Kidney capillary endothelial cell (primary cell): Measurements from ENCODE around the gene GAL3ST2.
"Not testable (repeated sequence)": the region's sequence is repeated elsewhere in the genome, so short reads cannot be mapped to it uniquely, and the experiment has no call there.

ENCODE experiments used
- DNase-seq: peaks from one replicate; pipeline ENCODE4 v3.0.0-alpha.2; 2018; ENCODE audit warnings: low spot score

Gene GAL3ST2

DNA sequence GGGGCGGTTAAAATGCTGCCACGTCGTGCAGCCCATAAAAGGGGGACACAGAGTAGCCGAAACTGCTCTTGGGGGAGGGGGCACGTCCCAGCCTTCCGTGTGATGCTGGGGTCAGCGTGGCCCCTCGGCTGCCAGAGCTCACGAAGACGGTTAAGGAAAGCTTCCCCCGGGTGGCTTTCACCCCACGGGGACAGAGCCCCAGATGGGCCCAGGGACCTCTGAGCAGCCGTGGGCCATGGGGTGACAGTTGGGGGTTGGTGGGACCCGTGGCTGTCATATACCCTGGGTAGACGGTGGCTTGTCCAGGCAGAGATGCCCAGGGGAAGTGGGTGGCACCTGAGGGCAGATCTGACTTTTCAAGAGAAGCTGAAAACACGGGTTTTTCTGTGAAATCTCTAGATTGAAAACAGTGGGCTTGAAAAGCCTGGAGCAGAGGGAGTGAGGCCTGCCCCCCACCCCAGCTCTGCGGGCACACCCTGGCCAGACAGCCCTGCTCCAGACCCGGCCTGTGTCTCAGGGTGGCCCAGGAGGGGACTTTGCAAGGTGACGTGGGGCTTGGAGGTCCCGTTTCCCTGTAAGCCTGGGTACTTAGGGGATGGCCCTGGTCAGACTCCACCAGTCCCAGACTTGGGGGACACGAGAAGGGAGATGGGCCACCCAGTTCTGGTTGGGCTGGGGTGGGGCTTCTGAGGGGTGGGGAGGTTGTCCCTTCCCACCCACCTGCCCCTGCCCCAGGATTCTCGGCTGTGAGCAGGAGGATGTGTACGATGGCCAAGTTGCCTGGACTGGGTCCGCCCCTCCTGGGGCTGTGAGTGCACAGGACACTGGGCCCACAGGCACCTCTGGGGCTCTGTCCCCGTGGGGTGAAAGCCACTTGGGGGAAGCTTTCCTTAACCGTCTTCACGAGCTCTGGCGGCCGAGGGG lies 33.0 kb downstream of the GAL3ST2 start:
- no peak for DNase-seq

- no peak for DNase-seq
Measured at GRCh38 chr2:241810307-241811200, 33.9 kb downstream of the GAL3ST2 start.

DNA sequence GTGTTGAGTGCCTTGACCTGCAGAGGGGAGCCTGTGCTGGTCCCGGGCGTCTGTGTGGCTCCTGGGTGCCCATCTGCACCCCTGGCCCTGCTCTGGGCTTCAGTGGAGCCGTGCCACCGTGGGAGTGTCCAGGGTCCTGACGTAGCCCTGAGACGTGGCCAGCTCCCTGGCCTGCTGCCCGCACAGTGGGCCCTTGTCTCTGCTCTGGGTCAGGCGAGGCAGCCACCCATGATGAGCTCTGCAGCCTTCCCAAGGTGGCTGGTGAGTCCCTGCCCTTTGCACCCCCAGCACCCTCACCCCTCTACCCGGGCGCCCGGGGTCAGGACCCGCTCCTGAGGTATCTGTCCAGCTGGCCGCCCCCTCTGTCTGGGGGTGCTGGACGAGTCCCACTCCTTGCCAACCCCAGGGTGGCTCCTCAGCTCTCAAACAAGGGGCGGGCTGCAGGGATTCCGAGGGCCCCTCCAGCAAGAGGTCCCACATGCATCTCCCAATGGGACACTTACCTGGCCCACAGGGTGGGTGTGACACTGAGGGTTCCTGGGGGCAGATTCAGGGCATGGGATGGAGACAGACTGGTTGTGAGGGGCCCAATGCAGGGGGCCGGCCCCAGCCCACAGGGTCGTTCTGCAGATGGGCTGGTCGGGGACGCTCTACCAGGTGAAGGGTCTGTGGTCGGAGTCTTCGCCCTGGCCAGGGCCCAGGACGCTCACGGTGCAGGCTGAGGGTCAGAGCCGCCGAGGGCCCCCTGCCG lies 34.8 kb downstream of the GAL3ST2 start:
- DNase-seq, result no peak

DNA sequence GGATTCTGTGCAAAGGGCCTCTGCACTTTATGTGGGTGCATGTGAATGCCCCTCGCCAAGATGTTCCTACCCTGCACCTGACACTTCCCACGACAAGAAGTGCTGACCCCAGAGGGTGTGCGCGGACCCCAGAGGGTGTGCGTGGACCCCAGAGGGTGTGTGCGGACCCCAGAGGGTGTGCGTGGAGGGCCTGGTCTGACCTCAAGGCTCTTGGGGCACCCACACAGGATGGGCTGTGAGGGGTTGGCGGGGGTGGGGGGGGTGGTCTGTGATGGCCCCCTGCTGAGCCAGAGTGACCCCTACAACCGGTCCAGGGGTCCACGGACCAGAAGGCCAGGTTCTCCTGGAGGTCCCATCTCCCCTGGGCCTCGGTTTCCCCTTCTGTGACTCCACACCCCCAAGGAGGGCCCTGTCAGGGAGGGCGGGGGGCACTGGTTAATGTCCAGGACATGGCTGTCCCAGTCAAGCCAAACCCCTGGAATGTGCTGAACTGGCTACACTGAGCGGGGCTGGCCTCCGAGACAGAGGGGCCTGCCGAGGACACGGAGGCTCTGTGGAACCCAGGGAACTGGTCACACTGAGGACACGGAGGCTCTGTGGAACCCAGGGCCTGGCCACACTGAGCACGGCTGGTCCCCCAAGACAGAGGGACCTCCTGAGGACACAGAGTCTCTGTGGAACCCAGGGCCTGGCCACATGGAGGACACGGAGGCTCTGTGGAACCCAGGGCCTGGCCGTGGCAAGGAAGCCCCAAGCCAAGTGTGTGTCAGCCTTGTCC lies 35.5 kb downstream of the GAL3ST2 start:
- DNase-seq, result no peak

DNA sequence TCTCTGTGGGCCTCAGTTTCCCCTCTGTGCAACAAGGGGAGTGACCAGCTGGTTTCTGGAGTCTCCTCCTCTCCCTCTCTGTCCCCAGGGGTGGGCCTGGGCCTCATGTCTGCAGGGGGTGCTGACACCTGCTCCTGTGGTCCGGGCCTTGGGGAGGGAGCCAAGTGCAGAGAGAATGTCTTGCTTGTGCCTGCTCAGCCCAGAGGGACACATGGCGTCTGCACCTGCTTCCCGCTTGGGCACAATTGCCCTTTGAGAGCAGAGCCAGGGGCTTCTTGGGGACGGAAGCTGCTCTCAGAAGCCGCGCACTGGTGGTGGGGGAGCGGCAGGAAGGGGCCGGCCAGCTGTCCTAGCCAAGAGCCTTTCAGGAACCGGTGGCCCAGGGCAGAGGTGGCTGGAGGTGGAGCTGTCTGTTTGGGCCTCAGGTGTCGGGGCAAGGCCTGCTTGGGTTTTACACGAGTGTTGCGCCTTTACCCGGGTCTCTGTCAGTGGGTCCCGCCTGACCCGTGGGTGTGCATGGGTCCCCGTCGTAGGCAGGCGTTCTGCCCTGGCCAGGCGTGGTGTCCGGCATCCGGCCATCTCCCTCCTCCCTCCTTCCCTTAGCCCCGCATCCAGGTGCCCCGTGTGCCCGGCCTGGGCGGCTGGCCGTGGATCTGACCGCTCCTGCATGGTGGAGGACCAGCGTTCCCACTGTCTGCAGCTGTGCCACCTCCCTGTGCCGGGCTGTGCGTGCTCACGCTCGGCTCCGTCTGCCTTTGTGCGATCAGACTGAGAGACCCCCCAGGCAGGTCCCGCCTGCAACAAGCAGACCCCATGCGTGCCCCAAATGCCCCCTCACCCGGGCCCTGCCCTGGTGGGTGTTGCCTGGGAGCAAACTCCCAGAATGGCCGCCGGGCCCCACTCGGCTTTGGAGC lies 36.4 kb downstream of the GAL3ST2 start:
- DNase-seq, result no peak

DNA sequence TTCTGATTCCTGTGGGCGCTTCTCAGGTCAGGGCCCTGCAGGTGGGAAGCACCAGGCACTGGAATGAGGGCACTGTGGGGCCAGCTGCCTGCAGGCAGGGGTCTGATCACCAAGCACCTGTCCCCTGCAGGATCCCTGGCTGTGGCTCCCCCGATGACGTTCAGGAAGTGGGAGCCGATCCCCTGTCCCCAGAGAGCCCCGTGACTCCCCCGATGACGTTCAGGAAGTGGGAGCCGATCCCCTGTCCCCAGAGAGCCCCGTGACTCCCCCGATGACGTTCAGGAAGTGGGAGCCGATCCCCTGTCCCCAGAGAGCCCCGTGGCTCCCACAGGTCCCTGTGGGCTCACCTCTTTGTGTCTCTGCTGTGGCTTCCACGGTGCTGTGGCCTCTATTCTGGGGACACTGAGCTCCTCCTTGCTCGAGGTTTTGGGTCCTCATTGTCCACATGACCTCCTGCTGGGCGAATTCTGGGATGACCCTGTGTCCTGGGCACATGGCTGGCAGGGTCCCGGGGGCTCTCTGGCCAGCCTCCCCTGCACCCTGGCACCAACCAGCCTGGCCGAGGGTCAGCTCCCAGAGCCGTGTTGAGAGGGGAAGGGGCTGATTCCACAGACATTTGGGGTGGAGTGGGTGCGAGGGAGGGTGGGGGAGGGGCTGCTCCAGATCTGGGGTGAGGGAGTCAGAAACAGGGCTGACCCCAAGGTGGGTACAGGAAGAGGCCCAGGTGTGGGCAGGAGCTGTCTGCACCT lies 37.2 kb downstream of the GAL3ST2 start:
- DNase-seq, result no peak

- no peak for DNase-seq
Measured at GRCh38 chr2:241814393-241814642, 37.7 kb downstream of the GAL3ST2 start.

GRCh38 chr2:241814643-241815476 lies 38.2 kb downstream of the GAL3ST2 start:
- DNase-seq, result no peak

DNA sequence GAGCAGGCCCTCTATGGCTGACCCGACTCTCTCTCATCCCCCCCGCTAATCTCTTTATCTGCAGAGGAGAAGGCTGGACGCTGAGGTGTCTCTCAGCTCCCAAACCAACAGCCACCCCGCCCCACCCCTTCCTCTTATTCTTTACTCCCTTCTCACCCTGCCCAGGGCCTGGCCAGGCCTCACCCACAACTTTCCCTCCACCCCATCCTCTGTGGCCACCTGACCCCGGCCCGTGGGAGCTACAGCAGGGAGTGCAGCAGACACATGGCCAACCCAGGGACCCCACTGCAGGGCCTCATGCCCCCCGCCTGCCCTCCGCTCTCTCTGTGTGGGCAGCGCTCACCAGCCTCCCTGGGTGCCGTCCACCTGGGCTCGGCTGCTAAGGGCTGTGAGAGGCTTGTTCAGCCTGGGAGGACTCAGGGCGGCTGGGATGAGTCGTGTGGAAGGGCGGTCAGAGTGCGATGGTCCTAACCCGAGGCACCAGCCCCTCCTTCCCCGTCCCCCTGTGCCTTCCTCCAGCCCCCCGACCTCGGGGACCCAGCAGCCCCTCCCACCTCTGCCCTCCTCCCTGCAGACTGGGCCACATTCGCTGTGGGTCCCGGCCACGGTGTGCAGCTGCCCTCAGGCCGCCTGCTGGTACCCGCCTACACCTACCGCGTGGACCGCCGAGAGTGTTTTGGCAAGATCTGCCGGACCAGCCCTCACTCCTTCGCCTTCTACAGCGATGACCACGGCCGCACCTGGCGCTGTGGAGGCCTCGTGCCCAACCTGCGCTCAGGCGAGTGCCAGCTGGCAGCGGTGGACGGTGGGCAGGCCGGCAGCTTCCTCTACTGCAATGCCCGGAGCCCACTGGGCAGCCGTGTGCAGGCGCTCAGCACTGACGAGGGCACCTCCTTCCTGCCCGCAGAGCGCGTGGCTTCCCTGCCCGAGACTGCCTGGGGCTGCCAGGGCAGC lies 39.1 kb downstream of the GAL3ST2 start:
- no peak for DNase-seq

DNA sequence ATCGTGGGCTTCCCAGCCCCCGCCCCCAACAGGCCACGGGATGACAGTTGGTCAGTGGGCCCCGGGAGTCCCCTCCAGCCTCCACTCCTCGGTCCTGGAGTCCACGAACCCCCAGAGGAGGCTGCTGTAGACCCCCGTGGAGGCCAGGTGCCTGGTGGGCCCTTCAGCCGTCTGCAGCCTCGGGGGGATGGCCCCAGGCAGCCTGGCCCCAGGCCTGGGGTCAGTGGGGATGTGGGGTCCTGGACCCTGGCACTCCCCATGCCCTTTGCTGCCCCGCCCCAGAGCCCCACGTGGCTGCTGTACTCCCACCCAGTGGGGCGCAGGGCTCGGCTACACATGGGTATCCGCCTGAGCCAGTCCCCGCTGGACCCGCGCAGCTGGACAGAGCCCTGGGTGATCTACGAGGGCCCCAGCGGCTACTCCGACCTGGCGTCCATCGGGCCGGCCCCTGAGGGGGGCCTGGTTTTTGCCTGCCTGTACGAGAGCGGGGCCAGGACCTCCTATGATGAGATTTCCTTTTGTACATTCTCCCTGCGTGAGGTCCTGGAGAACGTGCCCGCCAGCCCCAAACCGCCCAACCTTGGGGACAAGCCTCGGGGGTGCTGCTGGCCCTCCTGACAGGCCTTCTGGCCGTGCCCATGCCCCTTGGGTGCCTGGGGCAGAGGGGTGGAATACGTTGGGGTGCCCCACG lies 40.0 kb downstream of the GAL3ST2 start:
- no peak for DNase-seq

DNA sequence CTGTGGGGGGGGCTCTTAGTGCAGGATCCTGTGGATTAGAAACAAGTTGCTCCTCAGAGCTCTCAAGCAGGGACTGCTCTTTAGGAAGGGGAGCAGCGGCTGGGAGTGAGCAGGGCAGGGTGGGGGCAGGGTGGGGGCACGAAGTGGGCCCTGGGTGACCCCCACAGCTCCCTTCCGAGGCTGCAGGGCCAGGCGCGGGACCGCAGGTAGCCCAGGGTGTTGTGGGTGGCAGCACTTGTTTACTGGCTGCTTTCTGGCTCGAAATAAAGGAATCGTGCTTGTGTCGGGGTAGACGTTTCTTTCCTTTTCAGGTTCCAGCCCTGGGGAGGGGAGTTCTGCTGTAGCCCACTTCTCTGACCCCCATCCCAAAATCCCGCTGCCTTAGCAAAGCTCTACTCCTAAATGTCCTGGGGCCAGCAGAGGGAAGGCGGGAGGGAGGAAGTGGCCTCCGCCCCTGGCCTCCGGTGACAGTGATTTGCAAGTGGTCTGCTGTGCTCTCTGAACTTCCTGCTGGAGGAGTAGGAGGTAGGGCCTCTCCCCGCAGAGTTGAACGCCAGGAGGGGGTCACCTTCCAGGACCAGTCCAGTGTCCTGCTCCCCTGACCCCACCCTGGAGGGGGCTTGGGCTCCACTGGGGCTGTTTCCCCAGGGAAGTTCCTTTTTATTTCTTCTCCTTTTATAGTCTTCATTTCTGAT lies 40.7 kb downstream of the GAL3ST2 start:
- DNase-seq, result no peak

- not testable (repeated sequence) for DNase-seq
Measured at GRCh38 chr2:241817821-241818215, 41.2 kb downstream of the GAL3ST2 start.

- no peak for DNase-seq
Measured at GRCh38 chr2:241818229-241818942, 41.8 kb downstream of the GAL3ST2 start.

DNA sequence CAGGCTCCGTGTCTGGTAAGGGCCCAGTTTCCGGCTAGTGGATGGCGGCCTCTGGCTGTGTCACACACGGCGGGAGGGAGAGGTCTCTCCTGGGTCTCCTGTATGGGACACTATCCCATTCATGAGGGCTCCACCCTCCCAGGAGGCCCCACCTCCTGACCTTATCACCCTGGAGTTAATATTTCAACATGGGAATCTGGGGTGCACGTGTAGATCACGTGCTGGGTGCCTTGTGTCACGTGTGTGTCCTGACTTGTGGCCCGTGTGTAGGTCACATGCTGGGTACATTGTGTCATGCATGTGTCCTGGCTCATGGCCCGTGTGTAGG lies 42.3 kb downstream of the GAL3ST2 start:
- no peak for DNase-seq

GRCh38 chr2:241819947-241820624 lies 43.5 kb downstream of the GAL3ST2 start:
- DNase-seq, result not testable (repeated sequence)
